GM19035 (cell line): ENCODE results near the gene LRRFIP1.
"Not testable (repeated sequence)": the region's sequence is repeated elsewhere in the genome, so short reads cannot be mapped to it uniquely, and the experiment has no call there.

ENCODE experiments used
- ATAC-seq: cut with Tn5 transposase; IDR thresholded peaks from one replicate; pipeline ENCODE4 v1.9.1; 2021; ENCODE audit not compliant: unreplicated experiment

Gene LRRFIP1

DNA sequence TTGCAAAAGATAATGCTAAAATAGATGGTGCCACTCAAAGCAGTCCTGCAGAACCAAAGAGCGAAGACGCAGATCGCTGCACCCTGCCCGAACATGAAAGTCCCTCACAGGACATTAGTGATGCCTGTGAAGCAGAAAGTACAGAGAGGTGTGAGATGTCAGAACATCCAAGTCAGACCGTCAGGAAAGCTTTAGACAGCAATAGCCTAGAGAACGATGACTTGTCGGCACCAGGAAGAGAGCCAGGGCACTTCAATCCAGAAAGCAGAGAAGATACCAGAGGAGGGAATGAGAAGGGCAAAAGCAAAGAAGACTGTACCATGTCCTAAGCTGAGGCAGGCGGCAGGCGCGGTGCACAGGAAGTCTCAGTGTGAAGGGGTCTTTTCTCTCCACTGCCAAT, 136.4 kb downstream of the LRRFIP1 start:
- no peak for ATAC-seq

GRCh38 chr2:237765122-237765521, 137.7 kb downstream of the LRRFIP1 start:
- not testable (repeated sequence) for ATAC-seq

DNA sequence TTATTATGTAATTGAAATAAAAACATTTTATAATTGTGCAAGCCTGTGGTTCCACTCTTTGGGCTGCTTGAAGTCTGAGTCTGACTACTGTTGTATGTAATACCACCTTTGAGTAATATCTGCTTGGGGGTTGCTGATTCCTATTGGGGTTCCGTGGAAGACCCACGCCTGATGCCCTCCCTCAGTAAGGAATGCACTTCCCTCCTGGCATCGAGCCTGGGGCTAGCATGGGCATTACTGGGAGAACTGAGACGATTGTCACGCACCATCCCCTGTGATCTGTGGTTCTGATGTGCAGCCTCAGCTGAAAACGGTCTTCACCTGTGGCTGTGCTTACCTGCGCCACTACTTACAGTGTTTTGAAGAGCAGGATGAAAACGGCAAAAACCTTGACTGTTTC, 138.5 kb downstream of the LRRFIP1 start:
- no peak for ATAC-seq

DNA sequence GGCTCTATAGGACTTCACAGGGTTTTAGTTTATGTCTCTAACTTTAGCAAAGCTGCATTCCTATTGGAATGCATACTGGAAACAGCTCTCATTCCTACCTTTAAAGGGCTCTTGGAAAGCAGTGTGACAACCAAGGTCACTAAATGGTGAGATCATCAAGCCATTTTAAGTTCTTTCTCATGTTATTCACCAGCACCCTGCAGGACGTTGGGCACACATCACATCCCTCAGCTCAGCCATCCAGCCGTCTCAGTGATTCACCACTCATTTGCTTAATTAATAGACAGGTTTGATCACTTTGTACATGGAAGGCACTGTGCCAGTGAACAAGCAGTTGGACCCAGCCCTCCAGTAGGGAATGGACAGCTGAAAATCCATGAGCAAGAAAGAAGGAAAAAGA, 139.0 kb downstream of the LRRFIP1 start:
- no peak for ATAC-seq

DNA sequence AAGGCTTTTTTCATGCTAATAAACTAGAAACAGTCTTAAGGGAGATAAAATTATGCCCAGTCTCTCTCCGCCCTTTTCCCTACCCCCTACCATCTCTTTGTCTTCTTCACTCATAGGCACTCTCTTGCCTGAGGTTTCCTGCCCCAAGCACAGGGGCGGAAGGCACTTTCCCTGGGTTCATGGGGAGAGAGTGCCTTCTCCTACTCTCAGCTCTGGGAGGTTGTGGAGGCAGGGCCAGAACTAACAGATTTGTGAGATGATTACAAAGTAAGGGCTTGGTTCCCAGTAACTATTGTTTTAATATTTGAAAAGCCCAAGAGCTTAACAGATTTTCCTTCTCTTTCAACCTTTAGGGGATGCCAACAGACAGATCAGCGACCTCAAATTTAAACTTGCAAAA, 145.1 kb downstream of the LRRFIP1 start:
- ATAC-seq, result no peak

DNA sequence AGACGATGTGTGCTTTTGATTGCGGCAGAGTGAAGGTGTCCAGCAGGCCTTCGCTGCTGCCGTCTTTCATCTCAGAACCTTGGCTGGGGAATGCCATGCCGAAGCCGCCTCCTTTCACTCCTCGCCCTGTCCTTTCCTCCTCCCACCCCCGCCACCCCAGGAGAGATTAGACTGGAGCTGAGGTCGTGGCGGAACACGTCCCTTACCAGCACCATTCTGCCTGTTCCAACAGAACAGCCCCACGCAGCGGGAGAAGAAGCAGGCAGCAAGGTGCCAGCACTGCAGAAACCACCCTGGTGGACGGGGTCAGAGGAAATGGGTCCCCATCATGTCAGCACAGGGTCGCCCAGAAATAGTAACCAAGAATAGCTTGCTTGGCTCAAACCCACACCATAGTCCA, 146.4 kb downstream of the LRRFIP1 start:
- ATAC-seq, result no peak

GRCh38 chr2:237774811-237775553, 147.6 kb downstream of the LRRFIP1 start:
- peak; percentile 49 for ATAC-seq

DNA sequence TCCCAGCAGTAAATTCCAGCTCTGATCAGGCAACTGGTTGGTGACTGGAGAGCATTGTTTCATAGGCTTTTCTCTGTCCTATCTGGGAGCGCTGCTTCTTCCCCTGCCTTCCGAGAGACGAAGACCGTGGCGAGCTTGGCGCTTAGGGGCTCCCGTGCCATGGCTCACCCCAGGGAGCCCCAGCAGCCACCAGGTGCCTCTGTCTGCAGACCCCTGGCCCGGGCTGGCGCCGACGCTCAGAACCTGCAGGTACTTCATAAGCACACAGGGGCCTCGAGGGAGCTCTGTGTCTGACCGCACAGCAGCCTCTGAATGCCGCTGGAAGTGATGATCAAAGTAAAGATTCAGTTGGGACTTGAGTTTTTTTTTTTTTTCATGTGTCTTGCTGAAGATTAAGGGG, 152.1 kb downstream of the LRRFIP1 start:
- no peak for ATAC-seq

DNA sequence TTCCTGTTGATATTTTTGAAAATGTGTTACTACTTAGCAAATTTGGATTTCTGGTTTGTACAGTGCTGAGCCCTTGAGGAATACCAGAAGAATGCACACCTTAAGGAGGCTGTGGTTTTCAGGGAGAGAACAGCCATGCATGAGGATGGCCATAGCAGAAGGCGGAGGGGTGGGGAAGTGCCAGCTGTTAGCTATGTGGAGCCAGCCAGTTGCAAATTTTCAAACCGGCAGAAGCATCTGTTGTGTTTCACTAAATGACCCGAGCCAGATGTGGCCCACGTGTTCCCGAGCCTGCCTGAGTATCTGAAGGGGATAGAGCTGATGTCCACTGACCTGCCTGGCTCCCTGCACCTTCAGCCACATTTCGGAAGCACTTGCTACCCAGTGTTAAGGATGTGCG, 154.8 kb downstream of the LRRFIP1 start:
- ATAC-seq, result no peak

DNA sequence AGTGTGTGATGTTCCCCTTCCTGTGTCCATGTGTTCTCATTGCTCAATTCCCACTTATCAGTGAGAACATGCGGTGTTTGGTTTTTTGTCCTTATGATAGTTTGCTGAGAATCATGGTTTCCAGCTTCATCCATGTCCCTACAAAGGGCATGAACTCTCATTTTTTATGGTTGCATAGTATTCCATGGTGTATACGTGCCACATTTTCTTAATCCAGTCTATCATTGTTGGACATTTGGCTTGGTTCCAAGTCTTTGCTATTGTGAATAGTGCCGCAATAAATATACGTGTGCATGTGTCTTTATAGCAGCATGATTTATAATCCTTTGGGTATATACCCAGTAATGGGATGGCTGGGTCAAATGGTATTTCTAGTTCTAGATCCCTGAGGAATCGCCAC, 156.3 kb downstream of the LRRFIP1 start:
- ATAC-seq, result not testable (repeated sequence)

GRCh38 chr2:237786936-237787335, 159.5 kb downstream of the LRRFIP1 start:
- ATAC-seq, result no peak

DNA sequence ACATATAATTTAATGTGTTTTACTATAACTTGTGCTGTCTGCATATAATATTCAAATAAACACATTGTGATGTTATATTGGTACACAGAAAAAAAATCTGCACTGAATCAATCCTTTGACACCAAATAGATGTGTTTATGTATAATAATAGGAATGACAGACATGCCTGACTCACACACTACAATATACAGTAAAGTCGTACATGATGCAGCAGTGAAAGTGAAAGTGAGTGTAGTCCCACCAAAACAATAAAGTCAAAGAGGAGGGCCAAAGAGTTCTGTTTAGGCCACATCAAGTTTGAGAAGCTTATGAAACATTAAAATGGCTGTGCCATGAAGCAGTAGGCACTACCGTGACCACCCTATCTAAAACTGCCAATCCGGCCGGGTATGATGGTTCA, 163.0 kb downstream of the LRRFIP1 start:
- no peak for ATAC-seq

- no peak for ATAC-seq
Observed at GRCh38 chr2:237791977-237792727, 164.8 kb downstream of the LRRFIP1 start.

- ATAC-seq, result no peak
Observed at GRCh38 chr2:237797253-237797652, 169.9 kb downstream of the LRRFIP1 start.

GRCh38 chr2:237798236-237799059, 171.1 kb downstream of the LRRFIP1 start, which contains the start of gene RBM44:
Gene RBM44 (plus strand): TSS chr2:237798779. CDS start chr2:237813610, 14,831 bp downstream.
- no peak for ATAC-seq

GRCh38 chr2:237799060-237799428, 171.7 kb downstream of the LRRFIP1 start:
- no peak for ATAC-seq

GRCh38 chr2:237801466-237801865, 174.1 kb downstream of the LRRFIP1 start:
- ATAC-seq, result no peak

DNA sequence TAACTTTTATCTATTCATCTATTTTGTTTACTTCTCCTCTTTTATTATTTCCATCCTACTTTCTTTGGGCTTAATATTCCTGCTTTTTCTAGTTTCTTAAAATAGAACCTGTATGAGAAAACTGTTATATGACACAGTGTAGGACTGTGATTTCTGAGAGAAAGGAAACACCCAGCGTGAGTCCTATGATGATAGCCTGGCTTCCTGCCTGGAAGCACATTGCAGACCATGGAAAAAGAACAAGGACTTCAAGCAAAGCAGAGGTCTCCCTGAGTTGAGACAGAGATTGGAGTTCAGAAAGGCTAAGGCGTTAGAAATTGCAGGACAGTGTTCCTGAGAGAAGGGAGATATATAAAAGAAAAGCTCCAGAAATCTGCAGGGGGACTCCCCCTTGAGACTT, 178.9 kb downstream of the LRRFIP1 start:
- no peak for ATAC-seq

DNA sequence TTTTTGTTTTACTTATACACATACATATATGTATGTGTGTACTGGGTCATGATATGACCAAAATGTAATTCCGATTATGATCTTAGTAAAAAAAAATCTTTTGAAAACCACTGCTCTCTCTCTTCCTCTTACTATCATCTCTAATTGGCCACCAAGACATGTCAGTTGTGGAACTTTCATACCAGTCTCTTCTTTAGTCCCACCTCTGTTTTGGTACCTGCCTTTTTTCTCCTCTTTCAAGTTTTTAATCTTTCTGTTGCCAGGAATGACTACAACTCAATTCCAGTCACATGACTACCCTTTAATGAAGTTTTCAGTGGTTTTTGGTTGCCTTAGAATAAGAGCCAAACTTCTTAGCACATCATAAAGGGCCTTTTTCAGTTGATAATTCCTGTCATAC, 188.2 kb downstream of the LRRFIP1 start:
- ATAC-seq, result no peak

- no peak for ATAC-seq
Observed at GRCh38 chr2:237816531-237816930, 189.1 kb downstream of the LRRFIP1 start.

DNA sequence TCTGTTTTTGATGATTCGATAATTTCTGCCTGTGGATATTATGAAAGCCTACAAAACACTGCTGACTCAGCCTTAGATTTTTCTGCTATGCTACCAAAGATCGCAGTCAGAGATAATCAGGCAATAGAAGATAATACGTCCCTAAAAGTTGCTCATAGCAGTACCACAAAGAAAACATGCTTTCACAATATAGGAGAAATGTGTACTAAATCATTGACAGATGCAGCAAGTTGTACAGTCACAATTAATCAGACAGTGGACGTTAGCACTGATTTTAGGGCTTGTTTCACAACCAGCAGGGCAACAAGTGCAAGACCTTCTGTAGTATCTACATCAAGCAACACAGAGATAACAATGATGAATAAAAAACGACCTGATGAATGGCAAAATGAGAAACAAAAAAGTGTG, 190.7 kb downstream of the LRRFIP1 start:
- ATAC-seq, result no peak

DNA sequence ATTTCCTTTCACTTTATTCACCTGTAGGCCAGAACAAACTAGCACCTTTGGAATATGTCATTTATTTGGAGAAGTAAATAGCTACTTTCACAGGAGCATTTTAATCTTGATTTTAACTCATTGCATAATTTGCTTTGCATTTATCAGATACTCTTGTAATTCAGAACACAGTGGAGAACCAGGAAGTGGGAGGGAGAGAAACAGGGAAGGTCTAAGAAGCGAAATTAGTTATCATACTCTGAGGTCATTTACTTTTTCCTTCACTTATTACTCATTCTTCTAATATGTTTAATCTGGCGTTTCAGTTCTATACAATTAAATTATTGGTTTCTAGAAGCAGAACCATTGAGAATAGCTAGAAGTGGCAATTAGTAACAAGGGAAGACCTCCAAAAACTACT, 191.8 kb downstream of the LRRFIP1 start:
- no peak for ATAC-seq
